Measurements from ENCODE around the gene CCL26. TPM values are rescaled to one million over a fixed set of nuclear protein-coding genes. Genes with fewer than 3 reads are reported as not detected.
A peak's percentile ranks its signal among the peaks of the same experiment; 100 is the strongest.

Gene CCL26
- total and polyA plus RNA-seq, 10 of the 15 experiments (the other 5 are each of a cell fraction or from before 2014, with no cell fraction given), result not detected

GRCh38 chr7:75740846-75741497, 31.0 kb downstream of the CCL26 start (continued):
- TF ChIP-seq MTA2 (IDR thresholded peaks at IDR 0.05; ENCODE audit: low read depth), result peak; percentile 80
- peak in 1 of 2 experiments; percentile 31; a peak in 1 of 4 replicates for TF ChIP-seq BHLHE40 (IDR thresholded peaks at IDR 0.05; ENCODE audit: borderline replicate concordance in 1 of 2, low read depth in 2 of 2, low read length in 1 of 2)
- peak; percentile 49 for TF ChIP-seq SP1 (IDR thresholded peaks at IDR 0.05; ENCODE audit: low read depth, low read length)
- TF ChIP-seq RCOR1 (conservative IDR thresholded peaks at IDR 0.05; ENCODE audit: low read depth, low read length), result no peak
- peak; percentile 71; the same call in 1 of the 2 replicates for TF ChIP-seq CBFB (IDR thresholded peaks at IDR 0.05; ENCODE audit: low read depth)
- no peak for TF ChIP-seq PAX8 (IDR thresholded peaks at IDR 0.05)
- TF ChIP-seq JUNB (IDR thresholded peaks at IDR 0.05), result no peak
- TF ChIP-seq BCL3 (IDR thresholded peaks at IDR 0.05; ENCODE audit: borderline replicate concordance, insufficient read depth, low read depth, low read length, poor library complexity, severe bottlenecking), result no peak
- no peak for TF ChIP-seq NFYA (IDR thresholded peaks at IDR 0.05; ENCODE audit: borderline replicate concordance, low read depth, low read length)
- no peak for TF ChIP-seq FOS (IDR thresholded peaks at IDR 0.05; ENCODE audit: borderline replicate concordance, extremely low read depth, insufficient read length)
- no peak for TF ChIP-seq BCLAF1 (IDR thresholded peaks at IDR 0.05)
- no peak for TF ChIP-seq RELA (IDR thresholded peaks at IDR 0.05; ENCODE audit: borderline replicate concordance, partially characterized antibody)
- no peak for TF ChIP-seq POLR2AphosphoS5 (IDR thresholded peaks at IDR 0.05; ENCODE audit: low read length)
- no peak for TF ChIP-seq ZNF24 (IDR thresholded peaks at IDR 0.05)
- TF ChIP-seq NR2F1 (conservative IDR thresholded peaks at IDR 0.05), result no peak
- TF ChIP-seq ZNF592 (IDR thresholded peaks at IDR 0.05), result no peak
- TF ChIP-seq SIX5 (IDR thresholded peaks at IDR 0.05; ENCODE audit: low read depth, low read length, severe bottlenecking), result no peak
- no peak for TF ChIP-seq NRF1 (conservative IDR thresholded peaks at IDR 0.05; ENCODE audit: low read depth, low read length)
- TF ChIP-seq FOXM1 (IDR thresholded peaks at IDR 0.05; ENCODE audit: low read depth, low read length), result no peak; the same call in 1 of the 2 replicates
- TF ChIP-seq USF1 (IDR thresholded peaks at IDR 0.05; ENCODE audit: borderline replicate concordance, extremely low read length, insufficient read depth, low read depth, low read length), result no peak
- TF ChIP-seq HDGF (IDR thresholded peaks at IDR 0.05), result no peak

Measured in GM12878 (cell line).